Posterior vena cava (tissue), 2 donors: Measurements from ENCODE around the gene KRT2. TPM values are rescaled to one million over a fixed set of nuclear protein-coding genes. Genes with fewer than 3 reads are reported as not detected.

Experiments
- DNase-seq: peaks from one replicate; pipeline ENCODE4 v3.0.0-alpha.2; 2020; ENCODE audit warnings: low spot score
- intact Hi-C, 2 donors: fragments of 100-400 bp; cut with DNase I; formaldehyde crosslinking; loops; one replicate each; pipeline versions ENCODE4 v1.14.1 to v1.14.2; 2022 to 2023
- total RNA-seq, 2 donors: library from RNA; stranded (reverse); fragmentation: NEBNext Ultra II Directional; extraction: Animal tissue kit (Norgen Biotek cat#: 25700); gene quantifications; one replicate each; pipeline ENCODE4 v1.2.1, GENCODE V29; 2021
- donor health status: DM: yes; HTN: yes; CAD: no.
- donor health status: DM: yes; HTN: yes; CAD: no.

KRT2 gene
- total RNA-seq, 2 donors from 2014 or later, result not detected

DNA sequence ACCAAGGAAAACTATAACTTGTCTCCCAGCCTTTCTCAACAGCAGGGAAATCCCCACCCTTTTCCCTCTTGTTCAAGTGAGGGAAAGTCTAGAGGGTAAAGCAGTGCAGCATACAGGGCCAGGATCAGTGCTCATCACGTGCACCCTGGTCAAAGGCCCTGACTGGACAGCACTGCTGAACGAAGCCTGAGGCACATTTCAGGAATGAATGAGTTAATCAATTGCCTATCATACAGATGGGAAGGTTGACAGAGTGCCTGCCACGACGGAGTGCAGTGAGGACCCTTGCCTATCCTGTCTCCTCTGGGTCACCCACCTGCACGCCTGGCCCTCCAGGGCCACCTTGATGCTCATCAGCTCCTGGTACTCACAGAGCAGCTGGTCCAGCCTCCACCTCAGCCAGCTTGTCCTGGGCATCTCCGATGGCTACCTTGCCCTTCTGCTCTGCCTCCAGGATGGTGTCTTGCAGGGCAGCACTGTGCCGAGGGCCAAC lies 22.0 kb downstream of the KRT2 start:
- no peak for DNase-seq
- intact Hi-C loops, result no loop called here

DNA sequence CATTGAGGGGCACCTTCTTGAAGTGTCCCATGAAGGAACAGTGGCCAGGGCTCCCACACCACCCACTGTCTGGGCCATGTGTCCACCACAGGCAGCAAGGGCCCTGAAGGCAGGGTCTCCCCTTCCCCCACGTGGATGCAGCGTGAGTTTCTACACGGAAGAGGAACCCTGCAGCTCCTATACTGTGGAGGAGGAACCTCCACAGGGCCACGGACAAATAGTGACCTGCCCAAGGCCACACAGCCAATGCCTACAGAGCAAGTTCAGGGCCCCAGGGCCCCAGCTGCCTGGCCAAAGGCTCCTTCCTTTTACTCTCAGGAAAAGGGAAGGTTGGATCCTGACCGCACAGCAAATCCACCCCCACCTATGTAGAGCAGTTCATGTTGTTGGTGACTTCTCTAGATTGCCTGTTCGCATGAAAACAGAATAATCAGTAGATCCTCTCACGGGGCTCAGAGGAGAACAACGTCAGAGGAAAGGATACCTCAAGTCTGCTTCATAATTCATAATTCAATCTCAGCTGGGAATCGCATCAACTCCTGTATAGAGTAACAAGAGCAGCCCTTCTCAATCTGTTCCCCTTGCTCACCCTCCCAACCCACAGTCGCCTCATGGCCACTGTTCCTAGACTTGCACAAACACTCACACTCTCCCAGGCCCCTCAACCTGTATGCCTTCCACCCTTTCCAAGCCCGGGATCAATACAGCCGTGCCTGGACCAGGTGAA lies 22.6 kb downstream of the KRT2 start:
- DNase-seq, result no peak
- intact Hi-C loops, result no loop called here

DNA sequence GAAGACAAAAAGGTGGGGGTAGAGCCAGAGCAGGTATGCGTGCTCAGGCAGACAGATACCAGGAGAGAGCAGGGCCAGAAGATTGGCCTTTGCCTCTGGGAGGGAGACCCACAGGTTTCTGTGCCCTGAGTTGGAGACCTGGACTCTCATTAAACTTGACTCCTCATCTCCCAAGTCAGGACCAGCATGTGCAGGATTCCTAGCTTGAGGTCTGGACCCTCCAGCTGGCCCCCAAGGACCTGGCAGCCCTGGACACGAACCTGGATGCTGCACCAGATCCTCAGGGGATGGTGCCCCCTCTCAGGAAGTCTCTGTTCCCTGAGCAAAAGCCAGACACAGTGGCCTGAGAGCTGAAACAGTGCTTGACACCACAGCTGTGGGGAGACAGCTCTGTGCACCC lies 23.2 kb downstream of the KRT2 start:
- DNase-seq, result no peak
- intact Hi-C loops, result no loop called here

DNA sequence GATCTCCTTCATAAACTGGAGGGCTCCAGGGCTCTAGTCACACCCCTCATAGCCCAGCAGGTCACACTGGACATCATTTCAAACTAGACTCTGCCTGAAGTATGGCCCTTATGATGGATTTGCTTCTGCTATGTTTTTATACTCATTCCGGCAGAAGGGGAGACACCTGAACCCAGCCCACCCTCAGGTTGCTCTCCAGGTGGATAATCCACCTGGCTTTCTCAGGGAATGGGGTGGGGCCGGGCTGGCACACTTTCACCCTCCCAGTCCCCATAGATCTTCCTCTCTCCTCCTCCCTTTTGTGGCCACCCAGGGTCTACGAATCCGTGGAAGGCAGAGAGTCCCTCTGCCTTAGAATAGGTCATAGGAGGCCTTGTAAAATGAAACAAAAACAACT lies 23.9 kb downstream of the KRT2 start:
- intact Hi-C loops, result no loop called here
- DNase-seq, result no peak

DNA sequence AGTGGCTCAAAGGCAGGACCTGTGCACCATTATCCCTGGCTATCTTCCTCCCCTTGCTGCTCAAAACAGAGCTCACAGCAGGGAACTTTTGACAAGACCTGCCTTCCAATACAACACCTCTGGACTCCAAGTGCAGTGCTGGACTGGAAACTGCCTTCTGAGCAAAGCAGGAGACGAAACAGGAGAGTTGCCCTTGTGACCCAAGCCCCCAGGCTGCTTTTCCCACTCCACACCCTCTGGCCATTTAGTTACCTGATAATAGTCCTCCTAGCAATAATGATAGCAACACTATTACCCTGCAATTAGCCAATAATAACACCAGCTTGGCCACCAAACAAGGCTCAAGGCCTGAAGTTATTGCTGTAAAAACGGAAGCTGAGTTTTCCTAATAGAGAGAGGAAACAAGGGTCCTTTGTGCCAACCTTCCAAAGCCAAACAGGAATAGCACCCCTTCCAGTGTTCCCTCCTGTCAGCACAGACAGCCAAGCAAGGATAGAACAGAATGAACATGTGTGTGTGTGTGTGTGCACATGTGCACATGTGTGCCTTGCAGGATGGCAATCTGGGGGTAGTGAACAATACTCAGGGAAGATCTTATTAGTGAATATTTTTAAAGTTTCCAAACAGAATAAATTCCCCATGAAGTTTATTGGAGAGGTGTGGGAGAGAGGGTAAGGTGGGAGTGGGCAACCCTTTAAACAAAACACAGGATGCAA lies 24.5 kb downstream of the KRT2 start:
- DNase-seq, result no peak
- intact Hi-C loops, result no loop called here

DNA sequence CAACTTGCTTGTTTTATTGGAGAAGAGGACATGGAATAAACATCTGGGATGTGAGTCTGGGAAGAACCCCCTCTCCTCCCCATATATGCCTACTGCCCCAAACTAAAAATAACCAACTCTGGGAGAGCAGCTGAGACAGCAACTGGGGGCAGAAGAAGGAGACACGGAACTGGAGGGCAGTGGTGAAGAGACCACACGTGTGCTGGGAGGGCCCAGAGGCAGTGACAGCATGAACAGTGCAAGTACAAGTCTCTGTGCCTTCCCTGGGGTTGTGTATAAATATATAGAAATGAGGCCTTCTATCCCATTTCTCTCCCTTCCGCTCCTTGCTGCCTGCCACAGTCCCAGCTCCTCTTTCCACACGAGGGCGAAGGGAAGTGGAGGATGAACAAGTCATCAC lies 29.7 kb downstream of the KRT2 start:
- intact Hi-C loops, result no loop called here
- no peak for DNase-seq

DNA sequence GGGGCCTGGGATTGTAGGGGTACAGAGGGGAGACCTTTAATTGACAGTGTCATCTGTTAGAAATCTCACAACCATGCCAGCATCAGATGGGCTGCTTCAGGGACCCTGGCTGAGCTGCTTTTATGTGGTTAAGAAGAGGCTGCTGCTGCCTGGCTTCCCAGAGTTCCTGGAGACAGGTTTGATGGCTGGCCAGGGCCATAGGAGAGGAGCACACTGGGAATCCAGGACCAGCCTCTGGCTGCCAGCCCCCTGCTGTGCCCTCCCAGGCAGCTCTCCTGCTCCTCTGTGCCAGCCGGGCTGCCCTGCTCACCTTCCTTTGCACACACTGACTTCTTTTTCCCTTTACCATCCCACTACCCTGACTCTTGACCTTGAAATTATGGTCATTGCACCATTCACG lies 33.1 kb downstream of the KRT2 start:
- intact Hi-C loops, result no loop called here
- no peak for DNase-seq

DNA sequence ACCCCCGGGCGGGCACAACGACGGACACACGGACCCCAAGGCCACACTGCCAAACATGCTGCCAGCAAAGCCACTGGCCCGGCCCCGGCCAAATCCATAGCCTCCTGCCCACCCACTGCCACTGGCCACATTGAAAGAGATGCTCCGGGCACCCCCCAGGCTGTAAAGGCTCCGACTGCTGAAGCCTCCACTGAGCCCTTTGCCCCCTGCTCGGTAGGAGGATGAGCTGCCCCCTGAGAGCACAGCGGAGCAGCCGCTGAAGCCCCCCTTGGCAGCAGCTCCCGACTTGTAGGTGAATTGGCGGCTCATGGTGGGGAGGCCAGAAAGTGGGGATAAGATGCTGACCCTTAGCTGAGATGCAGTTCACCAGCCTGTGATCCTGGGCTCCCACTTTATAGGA lies 33.8 kb downstream of the KRT2 start, which contains the start of gene KRT73:
Gene KRT73, minus strand, starts transcription at position 344 of the 400 bp plus-strand sequence. Its CDS starts 35 bp downstream, at position 309.
- DNase-seq, result no peak
- intact Hi-C loops, result no loop called here

DNA sequence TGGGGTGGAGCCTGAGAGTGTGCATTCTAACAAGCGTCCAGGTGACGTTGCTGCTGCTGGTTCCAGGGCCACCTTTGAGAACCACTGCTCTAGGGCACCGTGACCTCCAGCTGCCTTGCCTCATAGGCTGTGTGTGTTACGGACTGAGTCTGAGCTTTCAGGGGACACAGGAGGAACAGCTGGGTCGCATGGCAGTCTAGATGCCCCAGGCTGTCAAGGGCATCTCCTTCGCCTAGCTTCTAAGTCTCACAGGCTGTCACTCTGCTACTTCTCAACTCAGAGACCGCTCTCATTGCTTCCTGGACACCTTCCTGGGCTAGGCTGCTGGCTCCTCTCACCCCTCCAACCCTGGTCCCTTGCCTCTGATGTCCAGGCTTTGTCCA lies 34.6 kb downstream of the KRT2 start:
- DNase-seq, result no peak
- intact Hi-C loops, result no loop called here

DNA sequence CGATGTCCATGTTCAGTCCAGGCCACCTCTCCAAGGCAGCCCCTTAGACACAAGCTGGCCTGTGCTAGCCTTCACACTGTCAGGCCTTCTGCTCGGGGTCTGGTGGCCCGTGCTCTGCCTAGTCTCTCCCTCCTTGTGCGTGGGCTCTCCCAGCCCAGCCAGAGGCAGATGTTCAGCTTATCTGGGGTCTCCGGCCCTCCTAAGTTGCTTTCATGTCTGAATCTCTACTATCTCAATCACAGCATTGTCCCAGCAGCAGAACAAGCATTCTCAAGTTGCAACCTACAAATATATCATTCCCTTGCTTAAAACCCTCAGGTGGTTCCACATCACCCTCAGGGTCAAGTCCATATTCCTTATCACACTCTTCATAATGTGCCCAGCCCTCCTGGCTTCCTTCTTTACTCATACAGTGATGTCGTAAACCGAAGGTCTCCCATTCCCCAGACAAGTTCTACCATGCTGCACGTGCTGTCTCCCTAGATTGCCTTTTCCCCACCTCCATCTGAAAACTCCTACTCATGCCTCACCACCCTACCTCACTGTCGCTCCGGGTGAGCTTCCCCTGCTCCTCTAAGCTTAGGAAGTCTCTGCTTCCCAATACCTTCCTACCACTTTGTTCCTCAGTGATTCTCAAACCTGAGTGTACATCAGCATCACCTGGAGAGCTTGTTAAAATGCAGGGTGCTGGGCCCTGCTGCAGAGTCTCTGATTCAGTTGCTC lies 35.2 kb downstream of the KRT2 start:
- no peak for DNase-seq
- intact Hi-C loops, result no loop called here

DNA sequence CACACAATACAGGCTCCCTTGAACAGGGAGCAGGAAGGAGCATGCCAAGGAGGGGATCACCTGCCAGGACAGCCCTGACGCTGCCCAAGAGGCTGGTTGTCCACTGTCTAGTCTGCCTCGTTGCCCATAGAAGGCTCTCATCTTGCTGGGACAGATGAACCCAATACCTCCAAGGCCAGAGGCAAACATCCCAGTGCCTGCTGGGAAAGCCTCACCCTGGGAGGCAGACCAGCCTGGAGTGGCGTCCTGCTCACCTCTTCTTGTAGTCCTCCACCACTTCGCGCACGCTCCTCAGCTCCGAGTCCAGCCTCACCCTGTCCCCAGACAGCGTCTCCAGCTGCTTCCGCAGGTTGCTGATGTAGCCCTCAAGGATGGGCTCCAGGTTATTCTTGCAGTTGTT lies 36.1 kb downstream of the KRT2 start:
- intact Hi-C loops, result no loop called here
- no peak for DNase-seq

DNA sequence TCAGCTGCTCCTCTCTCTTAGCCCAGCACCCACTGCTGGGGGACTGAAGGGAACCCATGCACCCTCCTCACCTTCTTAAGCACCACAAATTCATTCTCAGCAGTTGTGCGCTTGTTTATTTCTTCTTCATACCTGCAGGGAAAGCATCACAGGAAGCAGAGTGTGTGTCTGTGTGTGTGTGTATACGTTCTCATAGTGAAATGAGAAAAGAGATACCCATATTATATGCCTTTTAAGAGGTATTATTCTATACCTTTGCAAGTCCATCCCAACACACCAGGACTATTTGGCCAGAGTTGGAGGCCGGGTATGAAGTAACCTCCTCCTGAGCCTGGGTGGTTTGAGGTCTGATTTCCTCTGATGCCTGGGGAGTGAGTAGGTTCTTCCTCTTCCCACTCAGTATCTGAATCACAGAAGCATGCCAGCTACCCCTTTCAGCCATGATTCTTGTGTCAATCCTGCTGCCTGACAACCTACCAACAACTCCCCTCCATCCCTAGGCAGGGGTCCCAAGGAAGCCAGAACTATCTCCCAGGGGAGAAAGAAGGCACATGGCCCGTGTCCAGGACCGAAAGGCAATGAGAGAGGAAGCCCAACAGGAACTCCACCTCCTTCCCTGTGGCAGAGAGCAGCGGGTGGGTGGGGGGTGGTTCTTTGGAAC lies 36.7 kb downstream of the KRT2 start:
- intact Hi-C loops, result no loop called here
- DNase-seq, result no peak

DNA sequence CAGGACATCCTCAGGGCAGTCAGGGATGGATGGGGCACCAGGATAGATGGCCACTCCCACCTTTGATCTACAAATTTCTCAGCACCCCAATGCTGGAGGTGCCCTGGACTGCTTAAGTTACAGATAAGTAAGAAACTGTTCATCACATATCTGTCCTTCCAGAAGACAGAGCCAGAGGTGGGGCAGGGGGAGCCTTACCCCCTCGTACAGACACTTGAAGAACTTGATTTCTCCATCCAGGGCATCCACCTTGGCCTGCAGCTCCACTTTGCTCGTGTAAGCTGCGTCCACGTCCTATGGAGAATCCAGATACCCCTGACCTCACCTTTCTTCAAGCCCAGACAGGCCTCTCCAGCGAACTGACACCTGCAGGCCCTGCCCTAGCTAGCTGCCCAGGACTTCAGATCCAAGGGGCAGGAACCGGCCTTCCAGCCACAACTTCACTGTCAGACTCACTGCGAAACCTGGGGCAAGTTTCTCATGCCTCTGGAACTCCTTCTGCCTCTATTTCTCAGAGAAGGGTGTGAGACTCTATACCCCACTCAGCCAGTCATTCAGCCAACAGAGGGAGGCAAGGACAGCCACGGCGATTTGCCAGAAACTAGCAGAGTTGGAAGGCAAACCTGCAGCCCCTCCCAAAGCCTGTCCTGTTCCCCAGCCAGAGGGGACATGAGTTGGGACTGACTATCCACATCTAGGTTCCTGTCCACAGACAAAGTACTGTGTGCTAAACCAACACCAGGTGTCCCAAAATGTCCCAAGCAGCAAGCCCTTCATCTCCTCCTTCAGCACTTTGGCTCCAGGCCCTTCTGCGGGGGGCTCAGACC lies 37.4 kb downstream of the KRT2 start:
- DNase-seq, result no peak

DNA sequence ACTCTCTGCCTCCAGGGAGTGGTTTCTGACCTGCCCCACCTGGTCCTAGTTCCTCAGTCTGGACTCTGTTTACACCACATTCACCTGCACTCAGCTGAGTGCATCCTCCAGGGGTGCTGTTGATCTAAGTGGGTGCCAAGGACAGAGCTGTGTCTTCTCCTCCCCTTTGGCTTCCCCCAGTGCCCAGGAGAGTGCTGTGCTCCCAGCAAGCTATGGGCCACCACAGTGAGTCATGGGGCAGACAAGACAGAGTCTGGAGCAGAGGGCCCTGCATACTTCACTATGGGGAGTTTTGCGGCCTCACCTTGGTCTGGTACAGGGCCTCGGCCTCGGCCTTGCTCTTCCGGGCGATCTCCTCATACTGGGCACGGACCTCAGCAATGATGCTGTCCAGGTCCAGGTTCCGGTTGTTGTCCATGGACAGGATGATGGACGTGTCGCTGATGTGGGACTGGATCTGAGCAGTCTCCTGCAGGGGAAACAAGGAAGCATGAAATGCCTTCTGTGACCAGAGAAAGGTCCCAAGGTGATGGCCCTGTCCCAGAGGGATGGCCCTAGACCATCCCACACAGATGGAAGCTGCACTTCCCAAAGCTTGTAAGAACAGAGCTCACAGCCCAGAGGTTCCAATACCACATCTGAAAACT lies 38.5 kb downstream of the KRT2 start:
- intact Hi-C loops, result no loop called here
- DNase-seq, result no peak

More for the DNA sequence above, 37.4 kb downstream of the KRT2 start:
- intact Hi-C loops, result no loop called here

DNA sequence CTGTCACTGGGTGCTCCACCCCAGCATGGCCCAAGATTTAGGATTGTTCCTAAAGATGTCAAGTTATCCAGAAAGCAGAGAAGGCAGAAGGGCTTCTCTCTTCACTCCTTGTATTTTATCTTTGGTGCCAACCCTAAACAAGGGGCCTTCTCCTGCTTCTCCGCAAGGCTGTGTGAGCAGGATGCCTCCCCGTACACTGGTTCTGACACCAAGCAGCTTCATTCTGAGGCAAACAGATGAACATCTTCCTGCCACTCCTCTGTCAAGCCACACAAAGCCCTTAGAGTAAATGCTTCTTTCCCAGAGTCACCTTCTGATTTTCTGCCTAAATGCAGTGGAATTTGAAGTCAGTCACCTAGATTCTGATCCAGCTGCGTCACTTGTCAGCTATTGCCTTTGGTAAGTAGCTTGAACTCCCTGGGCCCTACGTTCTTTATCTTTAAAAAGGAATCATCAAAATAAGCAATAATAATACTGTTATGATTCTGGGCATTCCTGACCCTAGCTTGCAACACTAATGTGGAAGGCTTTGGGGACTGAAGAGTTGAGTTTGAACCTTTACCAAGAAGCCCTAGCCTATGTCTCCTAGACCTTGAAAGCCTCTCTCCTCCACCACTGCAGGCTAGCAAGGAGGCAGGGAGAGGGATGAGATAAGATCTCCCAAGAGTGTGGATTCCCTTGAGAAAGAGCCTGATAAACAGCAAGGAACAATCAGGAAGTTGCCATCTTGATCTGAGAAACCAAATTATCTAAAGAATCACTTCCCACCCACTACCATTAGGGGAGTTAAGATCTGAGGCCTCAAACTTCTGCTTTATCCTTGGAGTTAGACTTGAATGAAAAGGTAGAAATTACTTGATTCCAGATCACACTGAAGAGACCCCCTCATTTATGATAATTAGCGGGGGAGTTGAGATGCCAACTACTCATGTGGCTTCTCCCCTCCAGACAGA lies 39.3 kb downstream of the KRT2 start:
- intact Hi-C loops, result no loop called here
- DNase-seq, result no peak

DNA sequence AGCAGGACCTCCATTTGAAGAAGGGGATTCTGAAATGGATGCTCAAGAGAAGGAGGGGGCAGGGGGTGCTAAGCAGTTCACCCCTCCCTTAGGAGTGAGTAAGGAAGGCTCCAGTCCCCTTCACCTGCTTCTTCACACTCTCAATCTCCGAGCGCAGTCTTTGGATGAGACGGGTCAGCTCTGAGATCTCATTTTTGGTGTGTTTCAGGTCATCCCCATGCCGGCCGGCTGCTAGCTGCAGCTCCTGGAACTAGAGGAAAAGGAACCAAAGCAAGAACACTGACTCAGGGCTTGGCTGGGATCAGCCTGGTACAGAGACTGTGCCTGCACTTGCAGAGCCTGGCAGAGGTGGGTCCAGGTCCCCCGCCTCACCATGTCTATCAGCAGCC lies 40.9 kb downstream of the KRT2 start:
- DNase-seq, result no peak
- intact Hi-C loops, result no loop called here

DNA sequence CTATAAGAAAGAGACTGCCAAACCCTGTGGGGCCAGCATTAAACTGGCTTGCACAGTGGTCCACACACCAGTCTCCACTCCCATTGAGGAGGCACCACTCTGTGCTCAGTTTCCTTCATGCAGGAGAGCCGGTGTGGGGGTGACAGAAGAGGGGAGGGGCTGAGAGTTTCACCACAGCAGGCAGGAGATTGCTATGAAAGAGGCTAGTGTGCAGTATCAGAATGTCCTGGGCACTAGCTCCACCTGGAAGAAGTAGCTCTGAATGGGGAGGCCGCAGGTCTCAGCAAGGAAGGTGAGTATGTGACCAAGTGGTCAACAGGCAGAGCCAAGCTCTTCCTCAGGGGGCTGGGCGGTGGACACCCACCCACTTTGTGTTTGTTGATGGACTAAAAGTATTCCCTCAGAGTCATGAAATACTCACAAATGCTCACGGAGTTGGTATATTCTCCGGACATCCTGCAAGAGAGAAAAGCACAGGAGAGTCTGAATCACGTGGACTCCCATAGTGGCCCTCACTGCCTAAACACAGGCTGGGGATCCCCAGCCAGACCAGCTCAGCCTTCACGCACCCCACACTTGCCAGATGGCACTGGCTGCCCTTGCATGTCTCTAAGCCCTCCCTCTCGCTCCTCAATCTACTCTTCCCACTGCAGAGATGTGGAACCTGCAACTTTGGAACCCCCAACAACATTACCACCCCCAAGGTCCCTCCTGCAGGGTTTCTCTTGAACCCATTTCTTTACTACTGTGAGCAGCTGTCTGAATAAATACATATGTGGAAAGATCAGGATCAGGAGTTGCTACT lies 43.0 kb downstream of the KRT2 start:
- intact Hi-C loops, result no loop called here
- no peak for DNase-seq
